ENCODE results near the gene PPP2R3C. TPM values are rescaled to one million over a fixed set of nuclear protein-coding genes. Genes with fewer than 3 reads are reported as not detected.

PPP2R3C gene
- total RNA-seq, 1 donor from 2014 or later = 24.5 TPM

Other genes starting within 250 kb of the PPP2R3C start
- 39.4 and 56.3 TPM in 2 replicates for gene BAZ1A, start 246.6 kb downstream of the PPP2R3C start, total RNA-seq
- gene SRP54, start 139.0 kb downstream of the PPP2R3C start, total RNA-seq = 57.3 and 61.7 TPM in 2 replicates
- 35.9 and 50.5 TPM in 2 replicates for gene FAM177A1, start 75.7 kb downstream of the PPP2R3C start, total RNA-seq
- gene PRORP, start 562 bp upstream of the PPP2R3C start, total RNA-seq = 40.9 and 63.7 TPM in 2 replicates
- 196 and 303 TPM in 2 replicates for gene PSMA6, start 170.4 kb upstream of the PPP2R3C start, total RNA-seq